Mammary epithelial cell (primary cell): Measurements from ENCODE around the gene ACYP2.

Source experiments
- EZH2 ChIP-seq: IDR thresholded peaks from 2 replicates; pipeline ENCODE4 v1.6.1; 2012; ENCODE audit warnings: low read length, inconsistent platforms, borderline replicate concordance
- TF ChIP-seq, protein P1 (sequence below), 2 donors: IDR thresholded peaks in 1 of 2; conservative IDR thresholded peaks in 1 of 2; 2 replicates each; pipeline ENCODE4 v1.5.1; 2011 to 2012; ENCODE audit warnings: inconsistent platforms in 2 of 2, low read length in 2 of 2, mild to moderate bottlenecking in 2 of 2, control low read depth in 1 of 2, low read depth in 1 of 2; ENCODE audit not compliant: insufficient read depth in 1 of 2; ENCODE audit errors: extremely low read depth in 1 of 2

DNA sequence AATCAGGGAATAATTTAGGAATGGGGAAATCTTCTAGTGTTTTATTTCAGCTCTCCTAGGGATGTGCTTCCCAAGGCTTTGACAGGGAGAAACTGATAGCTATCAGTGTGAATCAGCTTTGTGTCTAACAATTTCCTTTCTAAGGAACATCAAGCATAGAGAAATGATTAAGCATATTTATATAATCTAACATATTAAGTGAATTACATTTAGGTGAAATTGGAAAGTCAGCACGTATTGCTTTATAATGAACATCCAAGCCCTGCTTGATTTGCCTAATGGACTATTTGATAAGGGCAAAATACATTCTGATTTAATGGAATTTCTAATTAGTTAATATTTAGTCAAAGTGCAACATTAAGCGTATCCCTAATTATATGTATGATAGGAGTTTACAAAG is 160.1 kb downstream of the ACYP2 start:
- no peak for TF ChIP-seq EZH2
- TF ChIP-seq, protein P1, sequence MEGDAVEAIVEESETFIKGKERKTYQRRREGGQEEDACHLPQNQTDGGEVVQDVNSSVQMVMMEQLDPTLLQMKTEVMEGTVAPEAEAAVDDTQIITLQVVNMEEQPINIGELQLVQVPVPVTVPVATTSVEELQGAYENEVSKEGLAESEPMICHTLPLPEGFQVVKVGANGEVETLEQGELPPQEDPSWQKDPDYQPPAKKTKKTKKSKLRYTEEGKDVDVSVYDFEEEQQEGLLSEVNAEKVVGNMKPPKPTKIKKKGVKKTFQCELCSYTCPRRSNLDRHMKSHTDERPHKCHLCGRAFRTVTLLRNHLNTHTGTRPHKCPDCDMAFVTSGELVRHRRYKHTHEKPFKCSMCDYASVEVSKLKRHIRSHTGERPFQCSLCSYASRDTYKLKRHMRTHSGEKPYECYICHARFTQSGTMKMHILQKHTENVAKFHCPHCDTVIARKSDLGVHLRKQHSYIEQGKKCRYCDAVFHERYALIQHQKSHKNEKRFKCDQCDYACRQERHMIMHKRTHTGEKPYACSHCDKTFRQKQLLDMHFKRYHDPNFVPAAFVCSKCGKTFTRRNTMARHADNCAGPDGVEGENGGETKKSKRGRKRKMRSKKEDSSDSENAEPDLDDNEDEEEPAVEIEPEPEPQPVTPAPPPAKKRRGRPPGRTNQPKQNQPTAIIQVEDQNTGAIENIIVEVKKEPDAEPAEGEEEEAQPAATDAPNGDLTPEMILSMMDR (conservative IDR thresholded peaks at IDR 0.05 in 1 of 2, IDR thresholded peaks at IDR 0.05 in 1 of 2; ENCODE audit: extremely low read depth in 1 of 2, insufficient read depth in 1 of 2, low read depth in 1 of 2, low read length in 2 of 2), result no peak
